Activated naive CD4-positive, alpha-beta T cell treated with anti-CD3 and anti-CD28 coated beads, Interleukin-2, amount 50 U/mL, for 72 hours (primary cell): ENCODE results near the gene PAPLN. TPM values are rescaled to one million over a fixed set of nuclear protein-coding genes. Genes with fewer than 3 reads are reported as not detected.

Source experiments
- ATAC-seq, 2 donors: fragments of 150-1000 bp; cut with Tn5 transposase; 2 replicates each; pipeline ENCODE4 v1.10.0; 2021; ENCODE audit warnings: mild to moderate bottlenecking in 2 of 2, moderate library complexity in 2 of 2
- DNase-seq, 2 donors: peaks; one replicate each; pipeline ENCODE4 v3.0.0; 2021 to 2022; ENCODE audit warnings: low spot score in 2 of 2
- H3K27ac Mint-ChIP-seq, 2 donors: one replicate each; pipeline ENCODE4 v1.8.0; 2022; ENCODE audit warnings: mild to moderate bottlenecking in 2 of 2, mixed read lengths in 2 of 2
- H3K36me3 Mint-ChIP-seq, 2 donors: one replicate each; pipeline ENCODE4 v1.8.0; 2022; ENCODE audit warnings: mixed read lengths in 2 of 2
- H3K9me3 Mint-ChIP-seq, 2 donors: one replicate each; pipeline ENCODE4 v1.8.0; 2022; ENCODE audit warnings: mixed read lengths in 2 of 2
- total RNA-seq, 2 donors: library from RNA; stranded (reverse); gene quantifications; one replicate each; pipeline ENCODE4 v1.2.3, GENCODE V29; 2022

Gene PAPLN
- total RNA-seq, 2 donors from 2014 or later, result 0.91 to 1.4 TPM

DNA sequence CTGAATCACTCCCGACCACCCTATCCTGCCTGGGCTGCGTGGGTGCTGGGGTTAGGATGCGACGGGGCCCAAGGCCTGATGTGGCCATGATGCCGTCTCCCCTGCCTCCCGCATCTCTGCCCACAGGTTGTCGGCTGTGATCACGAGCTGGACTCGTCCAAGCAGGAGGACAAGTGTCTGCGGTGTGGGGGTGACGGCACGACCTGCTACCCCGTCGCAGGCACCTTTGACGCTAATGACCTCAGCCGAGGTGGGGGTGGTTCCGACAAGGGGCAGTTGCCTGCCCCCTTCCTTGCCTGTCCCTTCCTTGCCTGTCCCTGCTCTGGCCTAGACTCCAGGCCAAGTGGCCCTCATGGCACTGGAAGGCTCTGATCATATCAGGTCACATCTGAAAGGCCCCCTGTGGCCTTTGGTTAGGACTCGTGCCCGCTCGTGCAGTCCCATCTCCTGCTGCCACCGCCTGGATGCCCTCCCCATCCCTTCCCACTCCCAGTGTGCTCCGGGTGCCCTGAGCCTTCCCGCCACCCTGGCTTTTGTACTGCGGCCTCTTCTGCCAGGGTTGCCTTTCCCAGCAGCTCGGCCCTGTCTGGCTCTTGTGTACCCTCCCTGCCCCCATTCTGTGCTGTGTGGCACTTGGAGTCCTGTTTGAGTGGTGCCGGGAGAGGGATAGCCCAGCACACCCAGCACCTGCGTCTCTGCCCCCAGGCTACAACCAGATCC lies 13.6 kb downstream of the PAPLN start:
- DNase-seq, result no peak
- peaks cover 0 to 4% of the 10 kb centered on the region in 2 donors for H3K36me3 Mint-ChIP-seq
- H3K9me3 Mint-ChIP-seq, result peaks cover 0 to 5% of the 10 kb centered on the region in 2 donors
- no peak for ATAC-seq
- H3K27ac Mint-ChIP-seq, result no peak overlapping the region

DNA sequence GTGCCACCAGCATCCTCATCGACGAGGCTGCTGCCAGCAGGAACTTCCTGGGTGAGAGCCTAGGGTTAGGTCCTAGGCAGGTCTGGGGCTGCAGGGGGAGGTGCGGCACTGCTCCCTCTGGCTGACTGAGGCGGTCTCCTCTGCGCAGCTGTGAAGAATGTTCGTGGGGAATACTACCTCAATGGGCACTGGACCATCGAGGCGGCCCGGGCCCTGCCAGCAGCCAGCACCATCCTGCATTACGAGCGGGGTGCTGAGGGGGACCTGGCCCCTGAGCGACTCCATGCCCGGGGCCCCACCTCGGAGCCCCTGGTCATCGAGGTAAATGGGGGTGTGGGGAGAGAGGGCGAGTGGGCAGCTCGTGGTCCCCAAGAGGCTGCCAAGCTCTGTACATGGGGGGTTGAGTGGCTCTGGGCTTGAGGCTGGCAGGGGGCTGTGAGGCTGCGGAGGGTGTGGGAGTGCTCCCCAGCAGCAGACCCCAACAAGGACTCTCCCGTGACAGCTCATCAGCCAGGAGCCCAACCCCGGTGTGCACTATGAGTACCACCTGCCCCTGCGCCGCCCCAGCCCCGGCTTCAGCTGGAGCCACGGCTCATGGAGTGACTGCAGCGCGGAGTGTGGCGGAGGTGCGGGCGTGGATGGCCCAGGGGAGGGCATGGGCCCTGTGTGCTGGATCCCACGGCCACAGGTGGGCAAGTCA lies 14.4 kb downstream of the PAPLN start:
- Mint-ChIP-seq H3K36me3 (peaks cover 0 to 2% of the 10 kb centered on the region in 2 donors), H3K9me3 (peaks cover 0 to 5% of the 10 kb centered on the region in 2 donors)

DNA sequence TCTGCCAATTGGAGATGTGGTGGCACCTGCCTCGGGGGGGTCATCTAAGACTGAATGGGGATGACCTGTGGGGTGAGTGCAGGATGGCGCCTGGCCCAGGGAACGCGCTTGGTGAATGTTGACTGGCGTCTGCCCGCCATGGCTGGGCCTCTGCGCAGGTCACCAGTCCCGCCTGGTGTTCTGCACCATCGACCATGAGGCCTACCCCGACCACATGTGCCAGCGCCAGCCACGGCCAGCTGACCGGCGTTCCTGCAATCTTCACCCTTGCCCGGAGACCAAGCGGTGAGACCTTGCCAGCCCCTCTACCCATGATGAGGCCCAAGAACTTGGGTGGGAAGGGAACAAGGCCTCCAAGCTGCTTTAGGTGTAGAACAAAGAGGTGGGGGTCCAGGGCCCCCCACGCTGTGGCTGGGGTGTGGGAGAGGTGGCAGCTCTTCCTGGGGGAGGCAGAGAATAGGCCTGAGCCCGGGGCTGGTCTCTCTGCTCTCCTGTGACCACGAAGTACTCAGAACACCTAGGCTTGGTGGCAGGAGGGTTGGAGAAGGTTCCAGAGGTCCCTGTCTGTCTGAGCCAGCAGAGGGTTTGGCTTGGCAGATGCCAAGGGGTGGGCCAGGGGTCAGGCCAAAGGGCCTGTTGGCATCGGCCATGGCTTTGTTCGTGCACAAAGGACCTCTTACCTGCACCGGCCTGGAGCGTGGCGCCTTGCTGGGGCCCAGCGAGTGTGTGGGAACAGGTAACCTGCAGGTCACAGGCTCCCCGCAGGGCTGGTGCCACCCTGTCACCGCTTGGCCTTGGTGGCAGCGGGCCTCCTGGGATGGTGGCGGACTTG lies 15.4 kb downstream of the PAPLN start:
- Mint-ChIP-seq H3K27ac (no peak overlapping the region), H3K9me3 (no peaks in the 10 kb centered on the region), H3K36me3 (no peaks in the 10 kb centered on the region)
- no peak for DNase-seq
- no peak for ATAC-seq

More for the DNA sequence above, 14.4 kb downstream of the PAPLN start:
- ATAC-seq (no peak), DNase-seq (no peak)
- no peak overlapping the region for H3K27ac Mint-ChIP-seq

DNA sequence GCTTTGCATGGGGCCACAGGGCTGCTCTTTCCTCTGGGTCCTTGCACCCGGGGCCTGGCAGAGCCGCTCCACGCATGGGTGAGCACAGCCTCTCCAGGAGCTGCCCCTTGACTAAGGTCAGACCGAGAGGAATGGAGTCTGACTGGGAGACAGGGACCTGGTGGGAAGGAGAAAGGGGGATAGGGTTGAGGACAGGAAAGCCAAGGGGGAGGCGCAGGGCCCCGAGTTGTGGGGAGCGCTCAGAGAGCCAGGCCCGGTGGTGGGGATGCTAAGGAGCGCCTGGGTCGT lies 16.0 kb downstream of the PAPLN start:
- no peaks in the 10 kb centered on the region for H3K36me3 Mint-ChIP-seq
- DNase-seq (no peak), ATAC-seq (no peak)
- no peak overlapping the region for H3K27ac Mint-ChIP-seq
- H3K9me3 Mint-ChIP-seq, result no peaks in the 10 kb centered on the region

DNA sequence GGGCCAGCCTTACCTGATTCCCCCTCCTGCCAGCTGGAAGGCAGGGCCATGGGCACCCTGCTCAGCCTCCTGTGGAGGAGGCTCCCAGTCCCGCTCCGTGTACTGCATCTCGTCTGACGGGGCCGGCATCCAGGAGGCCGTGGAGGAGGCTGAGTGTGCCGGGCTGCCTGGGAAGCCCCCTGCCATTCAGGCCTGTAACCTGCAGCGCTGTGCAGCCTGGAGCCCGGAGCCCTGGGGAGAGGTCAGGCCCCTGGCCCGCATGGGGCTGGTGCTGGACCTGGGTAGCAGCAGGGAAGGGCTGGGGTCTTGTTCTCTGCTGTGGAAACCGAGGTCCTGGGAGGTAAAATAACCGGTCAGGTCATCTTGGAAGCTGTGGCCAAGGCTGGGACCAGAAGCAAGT lies 16.4 kb downstream of the PAPLN start:
- H3K9me3 Mint-ChIP-seq, result no peaks in the 10 kb centered on the region

DNA sequence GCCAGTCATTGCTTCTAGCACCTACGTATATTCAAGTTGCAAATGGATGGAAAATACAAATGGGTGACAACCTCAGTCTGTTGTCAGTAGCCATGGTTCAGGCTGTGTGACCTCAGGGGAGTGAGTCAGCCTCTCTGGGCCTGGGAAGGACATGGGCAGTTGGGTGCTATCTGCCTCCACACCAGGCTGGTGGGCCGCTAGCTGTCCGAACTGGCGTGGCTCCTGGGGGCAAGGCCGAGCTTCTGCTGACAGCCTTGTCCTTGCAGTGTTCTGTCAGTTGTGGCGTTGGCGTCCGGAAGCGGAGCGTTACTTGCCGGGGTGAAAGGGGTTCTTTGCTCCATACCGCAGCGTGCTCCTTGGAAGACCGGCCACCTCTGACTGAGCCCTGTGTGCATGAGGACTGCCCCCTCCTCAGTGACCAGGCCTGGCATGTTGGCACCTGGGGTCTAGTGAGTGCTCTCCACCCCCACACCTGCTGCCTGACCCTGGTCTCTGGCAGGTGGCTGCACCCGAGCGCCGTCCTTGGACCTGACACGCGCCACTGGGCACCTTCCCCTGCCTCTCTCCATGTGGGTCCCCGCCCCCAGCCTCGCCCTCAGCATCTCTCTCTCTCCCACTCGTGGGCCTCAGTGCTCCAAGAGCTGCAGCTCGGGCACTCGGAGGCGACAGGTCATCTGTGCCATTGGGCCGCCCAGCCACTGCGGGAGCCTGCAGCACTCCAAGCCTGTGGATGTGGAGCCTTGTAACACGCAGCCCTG lies 17.1 kb downstream of the PAPLN start:
- no peaks in the 10 kb centered on the region for H3K9me3 Mint-ChIP-seq
- ATAC-seq (peak in 1 of 2 donors; percentile 11), DNase-seq (no peak)
- no peaks in the 10 kb centered on the region for H3K36me3 Mint-ChIP-seq
- H3K27ac Mint-ChIP-seq, result peak overlapping the region in 1 of 2 donors; percentile 31

More for the DNA sequence above, 16.4 kb downstream of the PAPLN start:
- Mint-ChIP-seq H3K36me3 (no peaks in the 10 kb centered on the region), H3K27ac (peak overlapping the region in 1 of 2 donors; percentile 31)
- ATAC-seq, result no peak
- DNase-seq, result no peak

DNA sequence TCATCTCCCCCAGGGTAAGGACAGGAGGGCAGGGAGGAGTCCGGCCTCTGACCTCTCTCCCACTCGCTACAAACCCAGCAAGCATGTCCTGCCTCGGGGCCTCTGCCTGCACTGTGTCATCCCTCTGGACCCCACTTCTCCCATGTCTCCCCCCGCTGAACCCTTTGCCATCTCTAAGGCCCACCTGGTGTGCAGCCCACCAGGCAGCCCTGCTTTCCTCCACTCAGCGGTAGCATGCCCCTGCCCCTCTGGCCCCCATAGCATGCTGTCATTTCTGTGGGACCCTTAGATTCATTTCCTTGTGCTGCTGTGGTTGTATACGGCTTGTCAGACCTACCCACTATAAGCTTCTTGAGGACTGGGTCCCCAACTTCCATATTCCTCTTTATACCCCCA lies 17.7 kb downstream of the PAPLN start:
- Mint-ChIP-seq H3K27ac (no peak overlapping the region), H3K36me3 (no peaks in the 10 kb centered on the region), H3K9me3 (no peaks in the 10 kb centered on the region)
- DNase-seq, result no peak
- no peak for ATAC-seq

DNA sequence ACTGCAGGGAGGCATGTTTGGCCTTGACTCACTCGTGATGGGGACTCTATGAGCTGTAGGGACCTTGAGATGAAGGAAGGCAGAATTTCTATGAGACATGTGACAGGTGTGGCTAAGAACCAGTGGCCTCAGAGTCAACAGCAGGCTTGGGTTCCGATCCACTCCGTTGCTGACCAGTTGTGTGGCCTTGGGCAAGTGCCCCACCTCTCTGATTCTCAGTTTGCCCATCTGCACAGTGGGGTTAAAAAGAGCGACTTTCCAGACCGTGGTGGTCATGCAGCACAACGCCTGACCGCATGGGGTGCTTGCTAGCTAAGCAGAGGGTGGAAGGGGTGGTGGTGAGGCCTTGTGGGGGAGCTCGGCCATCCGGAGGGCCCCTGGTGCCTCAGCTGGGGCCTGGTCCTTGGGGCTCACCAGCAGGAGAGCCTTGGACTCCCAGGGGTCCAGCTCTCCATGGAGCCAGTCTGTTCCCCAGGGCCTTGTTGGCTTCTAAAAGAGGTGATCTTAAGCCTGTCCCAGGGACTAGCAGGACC lies 18.5 kb downstream of the PAPLN start:
- ATAC-seq, result no peak
- no peaks in the 10 kb centered on the region for H3K36me3 Mint-ChIP-seq
- H3K27ac Mint-ChIP-seq, result peak overlapping the region in 1 of 2 donors; percentile 55
- no peaks in the 10 kb centered on the region for H3K9me3 Mint-ChIP-seq
- DNase-seq, result no peak

DNA sequence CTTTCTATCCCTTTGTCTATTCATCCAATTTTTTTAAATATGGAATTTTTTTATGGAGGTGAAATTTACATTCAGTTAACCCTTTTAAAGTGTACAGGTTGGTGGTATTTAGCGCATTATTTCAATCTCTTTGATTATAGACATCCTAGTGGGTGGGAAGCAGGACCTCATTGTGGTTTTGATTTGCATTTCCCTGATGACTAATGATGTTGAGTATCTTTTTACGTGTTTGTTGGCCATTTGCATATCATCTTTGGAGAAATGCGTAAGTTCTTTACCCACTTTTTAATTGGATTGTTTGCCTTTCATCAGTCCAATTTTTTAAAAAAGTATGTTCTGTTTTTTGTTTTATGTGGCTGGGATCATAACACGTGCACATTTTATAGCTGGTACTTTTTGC lies 20.8 kb downstream of the PAPLN start:
- H3K36me3 Mint-ChIP-seq, result no peaks in the 10 kb centered on the region
- no peak overlapping the region for H3K27ac Mint-ChIP-seq
- ATAC-seq (peak in 1 of 2 donors; percentile 39), DNase-seq (no peak)
- H3K9me3 Mint-ChIP-seq, result no peaks in the 10 kb centered on the region

DNA sequence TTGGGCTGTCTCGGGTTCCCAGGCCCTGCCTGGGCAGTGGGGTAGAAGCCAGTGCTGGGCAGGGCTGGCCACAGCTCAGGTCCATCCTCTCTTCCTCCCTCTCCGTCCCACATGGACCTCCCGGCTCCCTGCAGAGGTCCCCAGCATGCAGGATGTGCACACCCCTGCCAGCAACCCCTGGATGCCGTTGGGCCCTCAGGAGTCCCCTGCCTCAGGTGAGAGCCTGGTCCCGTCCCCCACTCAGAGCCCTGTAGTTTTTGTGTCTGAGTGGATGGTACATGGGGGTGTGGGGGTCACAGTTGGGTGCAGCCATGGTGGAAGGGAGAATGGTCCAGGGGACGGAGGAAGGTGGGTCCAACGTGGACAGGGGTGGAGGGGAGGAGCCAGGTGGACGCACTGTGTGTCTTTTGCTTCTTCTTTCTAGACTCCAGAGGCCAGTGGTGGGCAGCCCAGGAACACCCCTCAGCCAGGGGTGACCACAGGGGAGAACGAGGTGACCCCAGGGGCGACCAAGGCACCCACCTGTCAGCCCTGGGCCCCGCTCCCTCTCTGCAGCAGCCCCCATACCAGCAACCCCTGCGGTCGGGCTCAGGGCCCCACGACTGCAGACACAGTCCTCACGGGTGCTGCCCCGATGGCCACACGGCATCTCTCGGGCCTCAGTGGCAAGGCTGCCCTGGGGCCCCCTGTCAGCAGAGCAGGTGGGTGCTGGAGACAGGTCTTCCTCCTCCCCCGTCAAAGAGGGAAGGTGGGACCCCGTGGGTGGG lies 21.7 kb downstream of the PAPLN start:
- Mint-ChIP-seq H3K36me3 (no peaks in the 10 kb centered on the region), H3K27ac (no peak overlapping the region), H3K9me3 (no peaks in the 10 kb centered on the region)
- DNase-seq (no peak), ATAC-seq (no peak)

DNA sequence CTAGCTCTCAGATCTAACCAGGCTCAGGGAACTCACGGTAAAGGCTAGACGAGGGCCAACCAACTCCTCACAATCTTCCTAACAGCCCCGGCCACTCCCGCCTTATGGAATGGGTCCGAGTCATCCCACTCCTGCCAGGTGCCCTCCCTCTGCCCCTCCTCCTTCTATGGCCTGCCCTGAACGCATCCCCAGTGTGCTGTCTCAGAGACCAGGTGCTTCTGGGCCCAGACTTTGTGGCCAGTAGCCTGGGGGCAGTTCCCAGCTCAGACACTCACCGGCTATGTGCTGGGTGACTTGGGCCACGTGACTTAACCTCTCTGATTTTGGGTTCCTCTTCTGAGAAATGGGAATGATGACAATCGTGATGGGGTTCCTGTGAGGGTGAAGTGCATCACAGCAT lies 22.5 kb downstream of the PAPLN start:
- Mint-ChIP-seq H3K27ac (no peak overlapping the region), H3K36me3 (no peaks in the 10 kb centered on the region), H3K9me3 (no peaks in the 10 kb centered on the region)
- ATAC-seq (no peak), DNase-seq (no peak)

DNA sequence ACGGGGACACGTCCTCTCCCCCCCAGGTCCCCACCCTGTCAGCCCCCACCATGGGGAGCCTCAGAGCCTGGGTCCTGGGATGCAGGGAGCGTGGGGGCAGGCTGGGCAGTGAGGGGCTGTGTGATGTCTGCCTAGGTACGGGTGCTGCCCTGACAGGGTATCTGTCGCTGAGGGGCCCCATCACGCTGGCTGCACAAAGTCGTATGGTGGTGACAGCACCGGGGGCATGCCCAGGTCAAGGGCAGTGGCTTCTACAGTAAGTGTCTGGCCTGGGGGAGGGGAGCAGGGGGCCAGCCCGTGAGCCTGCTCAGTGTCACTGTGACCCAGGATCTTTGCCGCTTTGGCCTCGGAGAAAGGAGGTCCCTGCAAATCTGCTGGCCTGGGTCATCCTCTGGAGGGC lies 23.3 kb downstream of the PAPLN start:
- no peak for ATAC-seq
- no peak overlapping the region for H3K27ac Mint-ChIP-seq
- H3K36me3 Mint-ChIP-seq, result no peaks in the 10 kb centered on the region
- no peak for DNase-seq
- H3K9me3 Mint-ChIP-seq, result no peaks in the 10 kb centered on the region

DNA sequence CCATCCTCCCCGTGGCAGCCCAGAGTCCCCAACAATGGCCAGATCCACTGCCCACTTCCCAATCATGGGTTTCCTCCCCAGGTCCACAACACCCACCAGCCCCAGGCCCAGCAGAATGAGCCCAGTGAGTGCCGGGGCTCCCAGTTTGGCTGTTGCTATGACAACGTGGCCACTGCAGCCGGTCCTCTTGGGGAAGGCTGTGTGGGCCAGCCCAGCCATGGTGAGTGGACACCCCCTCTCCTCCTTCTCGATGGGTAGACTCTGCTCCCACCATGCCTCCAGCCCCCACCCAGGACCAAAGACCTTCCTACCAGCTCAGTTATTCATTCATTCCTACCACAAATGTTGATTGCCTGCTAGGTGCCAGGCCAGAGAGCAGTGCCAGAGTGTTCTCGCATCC lies 23.8 kb downstream of the PAPLN start:
- no peaks in the 10 kb centered on the region for H3K9me3 Mint-ChIP-seq
- DNase-seq, result no peak
- no peaks in the 10 kb centered on the region for H3K36me3 Mint-ChIP-seq
- H3K27ac Mint-ChIP-seq, result no peak overlapping the region
- no peak for ATAC-seq

DNA sequence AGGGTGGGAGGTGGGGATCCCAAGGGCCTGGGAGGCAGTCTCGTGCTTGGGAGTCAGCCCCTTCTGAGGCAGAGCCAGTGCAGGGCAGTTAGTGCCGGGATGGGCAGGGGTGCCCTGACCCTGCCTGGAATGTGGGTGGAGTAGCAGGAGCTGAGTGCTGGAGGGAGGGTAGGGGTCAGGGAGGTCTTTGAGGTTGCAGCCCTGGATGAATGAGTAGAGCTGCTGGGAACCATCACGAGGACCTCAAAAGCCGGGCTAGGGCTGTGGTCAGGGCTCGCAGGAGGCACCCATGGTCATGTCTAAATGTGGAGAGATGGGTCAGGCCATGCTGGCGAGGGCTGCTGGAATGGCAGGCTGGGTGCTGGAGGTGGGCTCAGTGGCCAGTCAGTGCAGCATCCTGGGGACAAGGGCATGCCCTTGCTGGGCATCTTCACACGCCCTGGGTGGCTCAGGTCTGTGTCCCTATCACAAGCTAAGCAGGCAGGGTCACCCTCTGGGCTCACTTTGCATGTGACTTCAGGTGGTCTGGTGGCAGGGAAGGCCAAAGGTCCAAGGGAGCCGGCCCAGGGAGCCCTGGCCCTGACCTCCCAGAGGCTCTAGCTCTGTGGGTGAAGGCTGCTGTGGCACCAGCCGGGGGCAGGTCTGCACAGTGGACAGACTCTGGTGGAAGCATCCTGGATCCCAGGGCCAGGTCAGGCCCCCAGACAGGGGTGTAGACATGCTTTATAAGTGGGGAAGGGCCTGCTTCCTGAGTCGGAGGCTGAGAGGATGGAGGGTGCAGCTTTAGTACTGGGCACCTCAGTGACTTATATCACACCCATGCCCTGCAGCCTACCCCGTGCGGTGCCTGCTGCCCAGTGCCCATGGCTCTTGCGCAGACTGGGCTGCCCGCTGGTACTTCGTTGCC lies 24.5 kb downstream of the PAPLN start:
- Mint-ChIP-seq H3K36me3 (no peaks in the 10 kb centered on the region), H3K9me3 (no peaks in the 10 kb centered on the region), H3K27ac (no peak overlapping the region)
- DNase-seq (no peak), ATAC-seq (no peak)
